HepG2 (cell line): ENCODE data around the gene ALK. TPM values are rescaled to one million over a fixed set of nuclear protein-coding genes. Genes with fewer than 3 reads are reported as not detected.

Experiments used
- ATAC-seq: fragments of 200-7000 bp; cut with Tn5 transposase; 3 replicates; pipeline ENCODE4 v1.9.1; 2020; ENCODE audit warnings: mild to moderate bottlenecking, moderate library complexity
- BruUV-seq: library from RNA; stranded (reverse); fragments of 400-500 nt; replicated peaks from 2 replicates; lab custom pipeline; 2021; lab: Mats Ljungman, UMichigan
- CTCF ChIA-PET: fragments of 300-600 bp; formaldehyde crosslinking; extraction: SDS; loops from one replicate; lab custom pipeline; 2021; ENCODE audit warnings: low total read pairs, inconsistent platforms, low intra/inter-chr PET ratio; lab: Yijun Ruan, JAX
- POLR2A ChIA-PET: fragments of 350-600 bp; sonication (Branson Sonifier 250); formaldehyde crosslinking; loops from one replicate; lab custom pipeline; 2020; ENCODE audit warnings: antibody characterized with exemption, inconsistent platforms; lab: Yijun Ruan, JAX
- DNase-seq: peaks from one replicate; pipeline ENCODE4 v3.0.0-alpha.2; 2015; ENCODE audit warnings: low spot score
- FAIRE-seq: peaks from 3 replicates; lab custom pipeline; 2011; peaks lifted over from hg19 to GRCh38; lab: Jason Lieb, UNC
- H2AFZ ChIP-seq: one replicate; pipeline ENCODE4 v1.6.1; 2011; ENCODE audit warnings: low read length, inconsistent platforms
- H3K27ac ChIP-seq: fragments of 300-600 bp; 3 replicates; pipeline ENCODE4 v1.8.0; 2011; ENCODE audit warnings: mixed run types, mild to moderate bottlenecking, mixed read lengths, low read length, inconsistent platforms; ENCODE audit not compliant: insufficient read depth; ENCODE audit errors: extremely low read length
- H3K27me3 ChIP-seq, 2 experiments: fragments of 200-600 bp in 1 of 2; 2 replicates in 1 of 2; 3 replicates in 1 of 2; pipeline versions ENCODE4 v1.6.0 to v1.8.0; 2011; ENCODE audit warnings: low read length in 2 of 2, mild to moderate bottlenecking in 2 of 2, moderate library complexity in 2 of 2, inconsistent platforms in 1 of 2; ENCODE audit not compliant: insufficient read depth in 2 of 2, control insufficient read depth in 1 of 2
- H3K36me3 ChIP-seq, 2 experiments: fragments of 200-600 bp in 1 of 2; replicated peaks in 1 of 2; 2 replicates in 1 of 2; 3 replicates in 1 of 2; pipeline versions ENCODE4 v1.5.1 to v1.8.0; 2011; ENCODE audit warnings: low read length in 2 of 2, inconsistent platforms in 1 of 2; ENCODE audit not compliant: insufficient read depth in 2 of 2, control insufficient read depth in 1 of 2
- H3K4me1 ChIP-seq: 2 replicates; pipeline ENCODE4 v1.5.1; 2012; ENCODE audit warnings: low read length, inconsistent platforms; ENCODE audit not compliant: insufficient read depth
- H3K4me2 ChIP-seq: 2 replicates; pipeline ENCODE4 v1.6.0; 2011; ENCODE audit warnings: low read depth, low read length, inconsistent platforms
- H3K4me3 ChIP-seq, 3 experiments: fragments of 200-600 bp in 1 of 3; sonication (generic), shearing (Covaris generic) in 1 of 3; replicated peaks in 1 of 3; 2 replicates each; pipeline ENCODE4 v1.5.1; 2011 to 2016; ENCODE audit warnings: low read length in 3 of 3, inconsistent platforms in 2 of 3, low read depth in 2 of 3, mild to moderate bottlenecking in 2 of 3, control low read depth in 1 of 3, mixed read lengths in 1 of 3; ENCODE audit not compliant: insufficient read depth in 1 of 3
- H3K79me2 ChIP-seq: one replicate; pipeline ENCODE4 v1.6.1; 2011; ENCODE audit warnings: low read length, inconsistent platforms; ENCODE audit not compliant: insufficient read depth
- H3K9ac ChIP-seq: 2 replicates; pipeline ENCODE4 v1.6.0; 2011; ENCODE audit warnings: mild to moderate bottlenecking, low read depth, low read length, inconsistent platforms; ENCODE audit not compliant: insufficient read depth
- H3K9me3 ChIP-seq: 2 replicates; pipeline ENCODE4 v1.5.1; 2012; ENCODE audit warnings: mild to moderate bottlenecking, low read length
- H4K20me1 ChIP-seq: 2 replicates; pipeline ENCODE4 v1.6.0; 2011; ENCODE audit warnings: inconsistent platforms, mild to moderate bottlenecking, low read length, moderate library complexity; ENCODE audit not compliant: insufficient read depth
- CENPX ChIP-seq: sonication (generic); formaldehyde crosslinking; IDR thresholded peaks from 2 replicates; pipeline ENCODE4 v1.9.0; 2021; ENCODE audit warnings: mild to moderate bottlenecking, missing genetic modification reagents, moderate library complexity
- GABPA ChIP-seq, 2 experiments: IDR thresholded peaks; 2 replicates each; pipeline ENCODE4 v1.6.1; 2011 to 2016; ENCODE audit warnings: low read depth in 2 of 2, low read length in 1 of 2, missing biosample characterization in 1 of 2, missing genetic modification characterization in 1 of 2
- GMEB1 ChIP-seq: sonication (generic); formaldehyde crosslinking; IDR thresholded peaks from 2 replicates; pipeline ENCODE4 v1.5.1; 2020; ENCODE audit warnings: missing genetic modification reagents, mild to moderate bottlenecking, borderline replicate concordance
- KAT7 ChIP-seq: IDR thresholded peaks from 2 replicates; pipeline ENCODE4 v1.6.1; 2018; ENCODE audit warnings: borderline replicate concordance, missing compliant biosample characterization
- KLF13 ChIP-seq: sonication (generic); formaldehyde crosslinking; IDR thresholded peaks from 2 replicates; pipeline ENCODE4 v1.4.0; 2020; ENCODE audit warnings: mild to moderate bottlenecking, missing genetic modification reagents
- MXI1 ChIP-seq: IDR thresholded peaks from 3 replicates; pipeline ENCODE4 v1.6.1; 2012; ENCODE audit warnings: low read depth, low read length, inconsistent platforms, borderline replicate concordance
- NR0B2 ChIP-seq: sonication (generic); formaldehyde crosslinking; IDR thresholded peaks from 2 replicates; pipeline ENCODE4 v1.4.0; 2020; ENCODE audit warnings: mild to moderate bottlenecking, missing genetic modification reagents
- PATZ1 ChIP-seq: sonication (generic); formaldehyde crosslinking; IDR thresholded peaks from 2 replicates; pipeline ENCODE4 v1.4.0; 2020; ENCODE audit warnings: missing genetic modification reagents
- PRDM4 ChIP-seq: sonication (generic); formaldehyde crosslinking; IDR thresholded peaks from 2 replicates; pipeline ENCODE4 v1.9.0; 2021; ENCODE audit warnings: missing genetic modification reagents, borderline replicate concordance
- RBAK ChIP-seq: sonication (generic); formaldehyde crosslinking; IDR thresholded peaks from 2 replicates; pipeline ENCODE4 v1.5.1; 2020; ENCODE audit warnings: mild to moderate bottlenecking, missing genetic modification reagents
- REPIN1 ChIP-seq: sonication (generic); formaldehyde crosslinking; IDR thresholded peaks from 2 replicates; pipeline ENCODE4 v1.8.0; 2022; ENCODE audit warnings: missing genetic modification reagents, low read depth, mild to moderate bottlenecking, borderline replicate concordance
- SIN3B ChIP-seq: fragments of 150-350 bp; IDR thresholded peaks from 2 replicates; pipeline ENCODE4 v1.6.1; 2014; ENCODE audit warnings: low read length
- SPEN ChIP-seq: sonication (generic); formaldehyde crosslinking; IDR thresholded peaks from 2 replicates; pipeline ENCODE4 v1.5.1; 2020; ENCODE audit warnings: low read depth, mild to moderate bottlenecking, missing genetic modification reagents
- ZBTB38 ChIP-seq: sonication (generic); formaldehyde crosslinking; IDR thresholded peaks from 2 replicates; pipeline ENCODE4 v1.5.1; 2020; ENCODE audit warnings: mild to moderate bottlenecking, missing genetic modification reagents
- ZNF34 ChIP-seq: sonication (generic); formaldehyde crosslinking; IDR thresholded peaks from 2 replicates; pipeline ENCODE4 v1.4.0; 2020; ENCODE audit warnings: mild to moderate bottlenecking, missing genetic modification reagents, borderline replicate concordance
- WGBS: methylation state at CpG from one replicate; pipeline ENCODE4 v1.1.6; 2017; ENCODE audit warnings: low lambda C conversion rate; 5-methylcytosine and 5-hydroxymethylcytosine counted together
- in situ Hi-C: cut with HindIII; loops from 2 replicates; pipeline ENCODE4 v1.10.0; 2017; ENCODE audit warnings: low pct_unique_long_range_greater_than_20kb; ENCODE audit not compliant: extremely low pct_ligation_motif_present
- intact Hi-C: fragments of 100-400 bp; cut with micrococcal nuclease; formaldehyde crosslinking; loops from one replicate; pipeline ENCODE4 v1.10.0; 2022; ENCODE audit not compliant: unreplicated experiment
- polyA plus RNA-seq, 8 experiments: library from polyadenylated mRNA; depleted of rRNA in 3 of 8; stranded (reverse) in 7 of 8; unstranded in 1 of 8; fragments of >200 nt; fragmentation: Illumina TruSeq in 4 of 8; extraction: Trizol in 4 of 8; gene quantifications; 2 replicates each; pipeline versions ENCODE4 v1.2.1 to v1.2.3, GENCODE V29; 2011 to 2016; ENCODE audit warnings: low read depth in 4 of 8, missing spikeins in 1 of 8, mixed read lengths in 1 of 8; ENCODE audit not compliant: insufficient read depth in 1 of 8
- total RNA-seq, 5 experiments: library from RNA; depleted of rRNA; stranded (reverse); fragments of >200 nt; fragmentation: Illumina TruSeq; extraction: Trizol; gene quantifications; 2 replicates each; pipeline ENCODE4 v1.2.3, GENCODE V29; 2016; ENCODE audit warnings: low read depth in 1 of 5

The ALK gene
- total and polyA plus RNA-seq, 2 of the 13 experiments (the other 11 are each of a cell fraction or from before 2014, with no cell fraction given), result not detected

- WGBS, result 0% methylated on average over 2 of the region's 2 CpGs
- H4K20me1 ChIP-seq, result no peaks in the 10 kb centered on the region
- H3K36me3 ChIP-seq, result no peaks in the 10 kb centered on the region
- in situ Hi-C loops, result loop anchor here (25.0 kb wide), 1 partner anchor 847 kb away; the partner anchor contains the start of gene TOGARAM2
- no peak overlapping the region for H3K4me3 ChIP-seq
- CTCF ChIA-PET, result no interaction called here
- no peak for TF ChIP-seq ZBTB38 (CRISPR knock-in tag)
- TF ChIP-seq SIN3B, result no peak
- no peak for TF ChIP-seq GABPA (IDR thresholded peaks at IDR 0.05; ENCODE audit: low read depth, low read length)
- no peak for TF ChIP-seq GABPA (CRISPR knock-in tag; IDR thresholded peaks at IDR 0.05; ENCODE audit: low read depth)
- TF ChIP-seq KAT7 (CRISPR knock-in tag), result no peak
- no peak for TF ChIP-seq PRDM4 (CRISPR knock-in tag)
- no peak for TF ChIP-seq REPIN1 (CRISPR knock-in tag)
- TF ChIP-seq SPEN (CRISPR knock-in tag), result no peak
- TF ChIP-seq NR0B2 (CRISPR knock-in tag), result no peak
- TF ChIP-seq CENPX (CRISPR knock-in tag), result no peak
- no peak for TF ChIP-seq KLF13
- TF ChIP-seq GMEB1, result no peak
- TF ChIP-seq RBAK (CRISPR knock-in tag), result no peak
- no peak for TF ChIP-seq PATZ1 (CRISPR knock-in tag)
- no peak for TF ChIP-seq ZNF34
- TF ChIP-seq MXI1, result no peak
- TF ChIP-seq, all 625 proteins: peak for 0
- Histone ChIP-seq H3K4me2 (no peak overlapping the region), H3K4me1 (no peaks in the 10 kb centered on the region), H3K27ac (no peak overlapping the region), H3K27me3 (no peaks in the 10 kb centered on the region; a peak in 1 of 5 replicates), H2AFZ (no peak overlapping the region), H3K9ac (no peak overlapping the region), H3K79me2 (no peaks in the 10 kb centered on the region), H3K9me3 (peaks cover 8% of the 10 kb centered on the region; the same call in 1 of the 2 replicates)
- POLR2A ChIA-PET, result no interaction called here
- no peak for ATAC-seq
- intact Hi-C loops, result no loop called here
- no peak for DNase-seq
- BruUV-seq, result no TSS peak
- FAIRE-seq, result no peak
These were observed 86.8 kb downstream of the ALK start for GRCh38 chr2:29834624-29835023.
